ENCODE results near the gene MLXIP.
"Not testable (repeated sequence)": the region's sequence is repeated elsewhere in the genome, so short reads cannot be mapped to it uniquely, and the experiment has no call there.

Gene MLXIP

GRCh38 chr12:122052285-122052684 lies 26.3 kb upstream of the MLXIP start:
- DNase-seq (ENCODE audit: low read depth in 3 of 3): no peak

- no peak for DNase-seq (ENCODE audit: low read depth in 3 of 3)
These were observed 23.6 kb upstream of the MLXIP start for GRCh38 chr12:122054842-122055520.

- not testable (repeated sequence) for DNase-seq (ENCODE audit: low read depth in 3 of 3)
These were observed 22.1 kb upstream of the MLXIP start for GRCh38 chr12:122056406-122056805.

- no peak for DNase-seq (ENCODE audit: low read depth in 3 of 3)
These were observed 21.4 kb upstream of the MLXIP start for GRCh38 chr12:122057007-122057735.

GRCh38 chr12:122057769-122058168 lies 20.8 kb upstream of the MLXIP start:
- DNase-seq (ENCODE audit: low read depth in 3 of 3): no peak

- no peak for DNase-seq (ENCODE audit: low read depth in 3 of 3)
These were observed 19.9 kb upstream of the MLXIP start for GRCh38 chr12:122058549-122059149.

- no peak for DNase-seq (ENCODE audit: low read depth in 3 of 3)
These were observed 19.2 kb upstream of the MLXIP start for GRCh38 chr12:122059203-122059960.

- DNase-seq (ENCODE audit: low read depth in 3 of 3): no peak
These were observed 18.5 kb upstream of the MLXIP start for GRCh38 chr12:122060081-122060501.

GRCh38 chr12:122061253-122061652 lies 17.3 kb upstream of the MLXIP start:
- DNase-seq (ENCODE audit: low read depth in 3 of 3): no peak

- no peak for DNase-seq (ENCODE audit: low read depth in 3 of 3)
These were observed 15.5 kb upstream of the MLXIP start for GRCh38 chr12:122062832-122063693.

- DNase-seq (ENCODE audit: low read depth in 3 of 3): no peak
These were observed 14.9 kb upstream of the MLXIP start for GRCh38 chr12:122063694-122064024.

GRCh38 chr12:122064025-122064777 lies 14.4 kb upstream of the MLXIP start:
- DNase-seq (ENCODE audit: low read depth in 3 of 3): no peak

GRCh38 chr12:122064780-122065588 lies 13.6 kb upstream of the MLXIP start:
- DNase-seq (ENCODE audit: low read depth in 3 of 3): no peak

GRCh38 chr12:122067548-122067947 lies 11.0 kb upstream of the MLXIP start:
- no peak for DNase-seq (ENCODE audit: low read depth in 3 of 3)

GRCh38 chr12:122067966-122068365 lies 10.6 kb upstream of the MLXIP start:
- no peak for DNase-seq (ENCODE audit: low read depth in 3 of 3)

GRCh38 chr12:122072031-122072970 lies 6.3 kb upstream of the MLXIP start:
- no peak for DNase-seq (ENCODE audit: low read depth in 3 of 3)

- DNase-seq (ENCODE audit: low read depth in 3 of 3): no peak
These were observed 4.7 kb upstream of the MLXIP start for GRCh38 chr12:122073815-122074214.

- DNase-seq (ENCODE audit: low read depth in 3 of 3): no peak
These were observed 1.6 kb upstream of the MLXIP start for GRCh38 chr12:122076743-122077495.

Data from stimulated activated CD4-positive, alpha-beta T cell treated with anti-CD3 and anti-CD28 coated beads, TNF-alpha, amount 100 ng/mL, for 4 hours (primary cell).